Measurements from ENCODE around the gene COL5A1.
A peak's percentile ranks its signal among the peaks of the same experiment; 100 is the strongest.

COL5A1 gene

GRCh38 chr9:134659688-134660131 lies 18.1 kb downstream of the COL5A1 start:
- no peaks in the 10 kb centered on the region for H3K36me3 ChIP-seq (ENCODE audit: control insufficient read depth, insufficient read depth, low read length)

GRCh38 chr9:134660407-134660806 lies 18.8 kb downstream of the COL5A1 start:
- H2BK5ac ChIP-seq (ENCODE audit: low read length), result no peak overlapping the region
- no peak overlapping the region for H3K9ac ChIP-seq (ENCODE audit: low read length)
- H3K23ac ChIP-seq (ENCODE audit: low read length), result no peak overlapping the region
- no peak overlapping the region for H3K4ac ChIP-seq (ENCODE audit: low read depth, low read length)
- DNase-seq, result peak; percentile 70
- H3K36me3 ChIP-seq (ENCODE audit: control insufficient read depth, insufficient read depth, low read length), result no peaks in the 10 kb centered on the region
- no peak overlapping the region for H4K8ac ChIP-seq (ENCODE audit: low read depth, low read length)
- H3K4me1 ChIP-seq (ENCODE audit: control insufficient read depth, low read depth, low read length), result no peaks in the 10 kb centered on the region
- H3K18ac ChIP-seq (ENCODE audit: low read length), result no peak overlapping the region
- no peak overlapping the region for H2AK5ac ChIP-seq (ENCODE audit: low read length)
- WGBS (ENCODE audit: extremely low coverage, insufficient coverage, low lambda C conversion rate), result no CpG with 5 or more reads among the region's 1 CpG
- H3K79me2 ChIP-seq (ENCODE audit: control insufficient read depth, insufficient read depth, low read length), result peaks cover 31% of the 10 kb centered on the region
- no peak overlapping the region for H2BK120ac ChIP-seq (ENCODE audit: low read depth, low read length)
- peaks cover 49% of the 10 kb centered on the region for H3K79me1 ChIP-seq (ENCODE audit: low read length)
- H4K5ac ChIP-seq (ENCODE audit: low read length), result no peak overlapping the region
- H3K4me2 ChIP-seq (ENCODE audit: low read length), result no peak overlapping the region
- H2BK15ac ChIP-seq (replicated peaks; ENCODE audit: low read depth), result no peak overlapping the region
- no peaks in the 10 kb centered on the region for H3K27me3 ChIP-seq (ENCODE audit: insufficient read depth, low read length, poor library complexity)
- H3K27ac ChIP-seq (ENCODE audit: low read depth, low read length), result no peak overlapping the region
- no peak overlapping the region for H3K56ac ChIP-seq (ENCODE audit: low read length)
- no peak overlapping the region for H3K4me3 ChIP-seq (ENCODE audit: low read length)

More at GRCh38 chr9:134659688-134660131, 18.1 kb downstream of the COL5A1 start:
- Histone ChIP-seq H3K56ac (ENCODE audit: low read length) (no peak overlapping the region), H4K5ac (ENCODE audit: low read length) (no peak overlapping the region), H3K23ac (ENCODE audit: low read length) (no peak overlapping the region), H3K18ac (ENCODE audit: low read length) (no peak overlapping the region), H3K27ac (ENCODE audit: low read depth, low read length) (no peak overlapping the region), H2AK5ac (ENCODE audit: low read length) (no peak overlapping the region), H3K4me1 (ENCODE audit: control insufficient read depth, low read depth, low read length) (no peaks in the 10 kb centered on the region), H3K4me3 (ENCODE audit: low read length) (no peak overlapping the region), H2BK120ac (ENCODE audit: low read depth, low read length) (no peak overlapping the region), H2BK15ac (replicated peaks; ENCODE audit: low read depth) (no peak overlapping the region), H3K79me1 (ENCODE audit: low read length) (peaks cover 49% of the 10 kb centered on the region), H3K9ac (ENCODE audit: low read length) (no peak overlapping the region), H4K8ac (ENCODE audit: low read depth, low read length) (no peak overlapping the region), H3K79me2 (ENCODE audit: control insufficient read depth, insufficient read depth, low read length) (peaks cover 30% of the 10 kb centered on the region), H2BK5ac (ENCODE audit: low read length) (no peak overlapping the region), H3K4me2 (ENCODE audit: low read length) (no peak overlapping the region), H3K4ac (ENCODE audit: low read depth, low read length) (no peak overlapping the region), H3K27me3 (ENCODE audit: insufficient read depth, low read length, poor library complexity) (no peaks in the 10 kb centered on the region)
- no peak for DNase-seq
- WGBS (ENCODE audit: extremely low coverage, insufficient coverage, low lambda C conversion rate), result no CpG with 5 or more reads among the region's 14 CpGs

- no peak overlapping the region for H2AK5ac ChIP-seq (ENCODE audit: low read length)
- no peak overlapping the region for H3K18ac ChIP-seq (ENCODE audit: low read length)
- no peak for DNase-seq
- no peak overlapping the region for H3K4ac ChIP-seq (ENCODE audit: low read depth, low read length)
- H3K79me1 ChIP-seq (ENCODE audit: low read length), result peaks cover 54% of the 10 kb centered on the region
- no peaks in the 10 kb centered on the region for H3K36me3 ChIP-seq (ENCODE audit: control insufficient read depth, insufficient read depth, low read length)
- peaks cover 32% of the 10 kb centered on the region for H3K79me2 ChIP-seq (ENCODE audit: control insufficient read depth, insufficient read depth, low read length)
- WGBS (ENCODE audit: extremely low coverage, insufficient coverage, low lambda C conversion rate), result no CpG with 5 or more reads among the region's 6 CpGs
- no peaks in the 10 kb centered on the region for H3K27me3 ChIP-seq (ENCODE audit: insufficient read depth, low read length, poor library complexity)
- H3K4me1 ChIP-seq (ENCODE audit: control insufficient read depth, low read depth, low read length), result no peaks in the 10 kb centered on the region
- H3K23ac ChIP-seq (ENCODE audit: low read length), result no peak overlapping the region
- no peak overlapping the region for H3K4me3 ChIP-seq (ENCODE audit: low read length)
- no peak overlapping the region for H4K5ac ChIP-seq (ENCODE audit: low read length)
- H3K27ac ChIP-seq (ENCODE audit: low read depth, low read length), result no peak overlapping the region
- no peak overlapping the region for H2BK15ac ChIP-seq (replicated peaks; ENCODE audit: low read depth)
- no peak overlapping the region for H3K56ac ChIP-seq (ENCODE audit: low read length)
- H3K9ac ChIP-seq (ENCODE audit: low read length), result no peak overlapping the region
- no peak overlapping the region for H4K8ac ChIP-seq (ENCODE audit: low read depth, low read length)
- no peak overlapping the region for H3K4me2 ChIP-seq (ENCODE audit: low read length)
- no peak overlapping the region for H2BK5ac ChIP-seq (ENCODE audit: low read length)
- H2BK120ac ChIP-seq (ENCODE audit: low read depth, low read length), result no peak overlapping the region
Measured at GRCh38 chr9:134661299-134661698, 19.7 kb downstream of the COL5A1 start.

- Histone ChIP-seq H3K4me1 (ENCODE audit: control insufficient read depth, low read depth, low read length) (no peaks in the 10 kb centered on the region), H4K5ac (ENCODE audit: low read length) (no peak overlapping the region), H3K79me1 (ENCODE audit: low read length) (peaks cover 59% of the 10 kb centered on the region), H3K23ac (ENCODE audit: low read length) (no peak overlapping the region), H2BK120ac (ENCODE audit: low read depth, low read length) (no peak overlapping the region), H2AK5ac (ENCODE audit: low read length) (no peak overlapping the region), H3K27ac (ENCODE audit: low read depth, low read length) (no peak overlapping the region), H3K27me3 (ENCODE audit: insufficient read depth, low read length, poor library complexity) (no peaks in the 10 kb centered on the region), H3K18ac (ENCODE audit: low read length) (no peak overlapping the region), H3K56ac (ENCODE audit: low read length) (no peak overlapping the region), H3K36me3 (ENCODE audit: control insufficient read depth, insufficient read depth, low read length) (no peaks in the 10 kb centered on the region), H3K4me3 (ENCODE audit: low read length) (no peak overlapping the region), H3K4ac (ENCODE audit: low read depth, low read length) (no peak overlapping the region), H2BK5ac (ENCODE audit: low read length) (no peak overlapping the region), H4K8ac (ENCODE audit: low read depth, low read length) (no peak overlapping the region), H3K79me2 (ENCODE audit: control insufficient read depth, insufficient read depth, low read length) (peaks cover 32% of the 10 kb centered on the region), H2BK15ac (replicated peaks; ENCODE audit: low read depth) (no peak overlapping the region), H3K4me2 (ENCODE audit: low read length) (no peak overlapping the region), H3K9ac (ENCODE audit: low read length) (no peak overlapping the region)
- no CpG with 5 or more reads among the region's 11 CpGs for WGBS (ENCODE audit: extremely low coverage, insufficient coverage, low lambda C conversion rate)
- DNase-seq, result no peak
Measured at GRCh38 chr9:134661791-134662142, 20.2 kb downstream of the COL5A1 start.

- WGBS (ENCODE audit: extremely low coverage, insufficient coverage, low lambda C conversion rate), result no CpG with 5 or more reads among the region's 17 CpGs
- Histone ChIP-seq H2BK120ac (ENCODE audit: low read depth, low read length) (no peak overlapping the region), H3K79me2 (ENCODE audit: control insufficient read depth, insufficient read depth, low read length) (peaks cover 32% of the 10 kb centered on the region), H2AK5ac (ENCODE audit: low read length) (no peak overlapping the region), H3K4ac (ENCODE audit: low read depth, low read length) (no peak overlapping the region), H3K18ac (ENCODE audit: low read length) (no peak overlapping the region), H2BK5ac (ENCODE audit: low read length) (no peak overlapping the region), H3K56ac (ENCODE audit: low read length) (no peak overlapping the region), H3K4me1 (ENCODE audit: control insufficient read depth, low read depth, low read length) (no peaks in the 10 kb centered on the region), H3K79me1 (ENCODE audit: low read length) (peaks cover 62% of the 10 kb centered on the region), H3K23ac (ENCODE audit: low read length) (no peak overlapping the region), H3K4me2 (ENCODE audit: low read length) (no peak overlapping the region), H4K8ac (ENCODE audit: low read depth, low read length) (no peak overlapping the region), H3K36me3 (ENCODE audit: control insufficient read depth, insufficient read depth, low read length) (no peaks in the 10 kb centered on the region), H2BK15ac (replicated peaks; ENCODE audit: low read depth) (no peak overlapping the region), H3K27me3 (ENCODE audit: insufficient read depth, low read length, poor library complexity) (no peaks in the 10 kb centered on the region), H3K9ac (ENCODE audit: low read length) (no peak overlapping the region), H4K5ac (ENCODE audit: low read length) (no peak overlapping the region), H3K4me3 (ENCODE audit: low read length) (no peak overlapping the region), H3K27ac (ENCODE audit: low read depth, low read length) (no peak overlapping the region)
- DNase-seq, result no peak
Measured at GRCh38 chr9:134662143-134662876, 20.7 kb downstream of the COL5A1 start.

GRCh38 chr9:134663084-134663483 lies 21.5 kb downstream of the COL5A1 start:
- Histone ChIP-seq H3K4me3 (ENCODE audit: low read length) (no peak overlapping the region), H3K23ac (ENCODE audit: low read length) (no peak overlapping the region), H3K36me3 (ENCODE audit: control insufficient read depth, insufficient read depth, low read length) (no peaks in the 10 kb centered on the region), H3K4me2 (ENCODE audit: low read length) (no peak overlapping the region), H3K79me1 (ENCODE audit: low read length) (peaks cover 62% of the 10 kb centered on the region), H3K4me1 (ENCODE audit: control insufficient read depth, low read depth, low read length) (no peaks in the 10 kb centered on the region), H2BK15ac (replicated peaks; ENCODE audit: low read depth) (no peak overlapping the region), H4K8ac (ENCODE audit: low read depth, low read length) (no peak overlapping the region), H2AK5ac (ENCODE audit: low read length) (no peak overlapping the region), H3K4ac (ENCODE audit: low read depth, low read length) (no peak overlapping the region), H3K56ac (ENCODE audit: low read length) (no peak overlapping the region), H3K79me2 (ENCODE audit: control insufficient read depth, insufficient read depth, low read length) (peaks cover 29% of the 10 kb centered on the region), H2BK5ac (ENCODE audit: low read length) (no peak overlapping the region), H2BK120ac (ENCODE audit: low read depth, low read length) (no peak overlapping the region), H4K5ac (ENCODE audit: low read length) (no peak overlapping the region), H3K27me3 (ENCODE audit: insufficient read depth, low read length, poor library complexity) (no peaks in the 10 kb centered on the region), H3K27ac (ENCODE audit: low read depth, low read length) (no peak overlapping the region), H3K9ac (ENCODE audit: low read length) (no peak overlapping the region), H3K18ac (ENCODE audit: low read length) (no peak overlapping the region)
- no peak for DNase-seq
- no CpG with 5 or more reads among the region's 10 CpGs for WGBS (ENCODE audit: extremely low coverage, insufficient coverage, low lambda C conversion rate)
